ENCODE data around the gene RIN3. TPM values are rescaled to one million over a fixed set of nuclear protein-coding genes. Genes with fewer than 3 reads are reported as not detected.
A peak's percentile ranks its signal among the peaks of the same experiment; 100 is the strongest.

The RIN3 gene
- total RNA-seq, 6 experiments from 2014 or later: 10.7 to 20.4 (median 18.9) TPM

DNA sequence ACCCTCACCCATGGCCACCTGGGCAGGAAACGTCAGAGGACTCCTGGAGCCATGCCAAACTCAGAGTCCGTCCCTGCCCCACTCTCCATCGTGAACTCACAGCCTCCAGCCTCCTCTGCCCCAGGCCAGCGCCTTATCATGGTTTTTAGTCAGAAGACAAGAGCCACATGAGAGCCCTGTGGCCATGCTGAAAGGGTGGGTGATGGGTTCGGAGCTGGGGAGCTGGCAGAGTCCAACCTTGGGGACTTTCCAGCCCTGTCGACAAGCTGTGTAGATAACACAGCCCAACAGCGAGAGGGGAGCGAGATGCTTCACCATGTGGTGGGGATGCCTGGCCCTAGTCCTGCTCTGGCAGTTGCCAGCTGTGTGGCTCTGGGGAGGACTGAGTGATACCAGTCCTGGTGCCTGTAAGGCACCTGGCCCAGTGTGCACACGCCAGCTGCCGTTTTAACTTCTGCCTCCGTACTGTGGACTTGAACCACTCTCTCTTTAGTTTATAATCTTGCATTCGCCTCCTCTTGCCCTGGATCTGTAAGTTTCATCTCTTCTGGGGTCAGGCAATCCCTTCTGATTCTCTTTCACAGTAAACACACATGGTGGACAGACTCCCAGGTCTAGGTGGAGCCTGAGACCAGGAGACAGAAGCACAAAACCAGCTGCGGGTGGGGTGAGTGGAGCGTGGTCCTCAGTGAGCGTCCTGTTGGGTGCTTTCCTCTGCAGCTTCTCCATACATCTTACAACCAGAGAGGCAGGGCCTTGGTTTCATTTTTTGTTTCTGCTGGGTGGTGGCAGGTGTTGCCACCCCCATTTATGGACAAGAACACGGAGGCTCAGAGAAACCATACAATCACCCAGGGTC, 55.3 kb downstream of the RIN3 start:
- no peaks in the 10 kb centered on the region for H3K36me3 ChIP-seq
- ATAC-seq: peak in 3 of 4 donors; percentile 8 to 16 (median 15)
- no peak overlapping the region for H3K4me3 ChIP-seq
- H3K4me1 ChIP-seq: peaks cover 0 to 12% (median 3%) of the 10 kb centered on the region in 4 donors
- no peaks in the 10 kb centered on the region for H3K27me3 ChIP-seq
- intact Hi-C loops (cut with DNase I): no loop called here
- 77% methylated on average over 9 of the region's 16 CpGs for WGBS (ENCODE audit: insufficient coverage, low coverage, low lambda C conversion rate, missing lambda C conversion rate)
- no peak overlapping the region for H3K27ac ChIP-seq
- no peak for DNase-seq
- TF ChIP-seq POLR2A (IDR thresholded peaks at IDR 0.05): no peak
- TF ChIP-seq, protein P1, sequence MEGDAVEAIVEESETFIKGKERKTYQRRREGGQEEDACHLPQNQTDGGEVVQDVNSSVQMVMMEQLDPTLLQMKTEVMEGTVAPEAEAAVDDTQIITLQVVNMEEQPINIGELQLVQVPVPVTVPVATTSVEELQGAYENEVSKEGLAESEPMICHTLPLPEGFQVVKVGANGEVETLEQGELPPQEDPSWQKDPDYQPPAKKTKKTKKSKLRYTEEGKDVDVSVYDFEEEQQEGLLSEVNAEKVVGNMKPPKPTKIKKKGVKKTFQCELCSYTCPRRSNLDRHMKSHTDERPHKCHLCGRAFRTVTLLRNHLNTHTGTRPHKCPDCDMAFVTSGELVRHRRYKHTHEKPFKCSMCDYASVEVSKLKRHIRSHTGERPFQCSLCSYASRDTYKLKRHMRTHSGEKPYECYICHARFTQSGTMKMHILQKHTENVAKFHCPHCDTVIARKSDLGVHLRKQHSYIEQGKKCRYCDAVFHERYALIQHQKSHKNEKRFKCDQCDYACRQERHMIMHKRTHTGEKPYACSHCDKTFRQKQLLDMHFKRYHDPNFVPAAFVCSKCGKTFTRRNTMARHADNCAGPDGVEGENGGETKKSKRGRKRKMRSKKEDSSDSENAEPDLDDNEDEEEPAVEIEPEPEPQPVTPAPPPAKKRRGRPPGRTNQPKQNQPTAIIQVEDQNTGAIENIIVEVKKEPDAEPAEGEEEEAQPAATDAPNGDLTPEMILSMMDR (IDR thresholded peaks at IDR 0.05): no peak
- H3K9me3 ChIP-seq: no peaks in the 10 kb centered on the region

GRCh38 chr14:92570674-92571262, 57.2 kb downstream of the RIN3 start:
- no peak for TF ChIP-seq POLR2A (IDR thresholded peaks at IDR 0.05)
- TF ChIP-seq, protein P1 (IDR thresholded peaks at IDR 0.05): no peak
- intact Hi-C loops (cut with DNase I): no loop called here
- DNase-seq (no peak), ATAC-seq (peak in 3 of 4 donors; percentile 44 to 77 (median 51))
- 42% methylated on average over 6 of the region's 6 CpGs for WGBS (ENCODE audit: insufficient coverage, low coverage, low lambda C conversion rate, missing lambda C conversion rate)
- Histone ChIP-seq H3K27ac (no peak overlapping the region), H3K36me3 (no peaks in the 10 kb centered on the region), H3K4me3 (no peak overlapping the region), H3K9me3 (no peaks in the 10 kb centered on the region), H3K4me1 (peaks cover 0 to 12% (median 3%) of the 10 kb centered on the region in 4 donors), H3K27me3 (no peaks in the 10 kb centered on the region)

DNA sequence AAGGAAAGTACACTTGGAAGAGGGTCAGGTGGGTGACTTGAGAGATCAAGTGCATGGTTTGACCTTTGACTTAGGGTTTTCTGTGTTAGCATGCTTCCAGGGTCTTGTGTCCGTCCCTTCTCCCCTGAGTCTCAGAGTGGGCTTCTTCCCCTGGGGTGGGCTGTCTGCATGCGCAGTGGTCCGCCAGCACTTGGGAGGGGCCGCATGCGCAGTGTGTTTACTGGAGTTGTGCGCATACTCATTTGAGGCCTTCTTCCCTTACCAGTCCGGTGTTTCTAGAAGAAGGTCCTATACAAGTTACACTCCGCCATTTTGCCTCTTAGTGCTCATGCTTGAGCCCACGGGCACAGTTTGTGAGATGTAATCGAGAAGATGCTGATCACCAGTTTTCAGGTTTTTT, 58.5 kb downstream of the RIN3 start:
- H3K36me3 ChIP-seq: no peaks in the 10 kb centered on the region
- DNase-seq (no peak), ATAC-seq (no peak)
- H3K27ac ChIP-seq: no peak overlapping the region
- H3K9me3 ChIP-seq: no peaks in the 10 kb centered on the region
- intact Hi-C loops (cut with DNase I): no loop called here
- no peak for TF ChIP-seq POLR2A (IDR thresholded peaks at IDR 0.05)
- TF ChIP-seq, protein P1 (IDR thresholded peaks at IDR 0.05): no peak
- no peak overlapping the region for H3K4me3 ChIP-seq
- H3K27me3 ChIP-seq: no peaks in the 10 kb centered on the region
- WGBS (ENCODE audit: insufficient coverage, low coverage, low lambda C conversion rate, missing lambda C conversion rate): 94% methylated on average over 5 of the region's 10 CpGs
- peaks cover 0 to 12% (median 3%) of the 10 kb centered on the region in 4 donors for H3K4me1 ChIP-seq

GRCh38 chr14:92573761-92574498, 60.3 kb downstream of the RIN3 start:
- H3K27me3 ChIP-seq: no peaks in the 10 kb centered on the region
- 75% methylated on average over 4 of the region's 8 CpGs for WGBS (ENCODE audit: insufficient coverage, low coverage, low lambda C conversion rate, missing lambda C conversion rate)
- DNase-seq (no peak), ATAC-seq (no peak)
- intact Hi-C loops (cut with DNase I): no loop called here
- H3K4me1 ChIP-seq: peaks cover 0 to 12% (median 3%) of the 10 kb centered on the region in 4 donors
- peaks cover 0 to 11% (median 0%) of the 10 kb centered on the region in 4 donors for H3K36me3 ChIP-seq
- no peaks in the 10 kb centered on the region for H3K9me3 ChIP-seq
- TF ChIP-seq POLR2A (IDR thresholded peaks at IDR 0.05): no peak
- TF ChIP-seq, protein P1 (IDR thresholded peaks at IDR 0.05): no peak
- H3K27ac ChIP-seq: no peak overlapping the region
- H3K4me3 ChIP-seq: no peak overlapping the region
